IPS-18c (cell line): ENCODE data around the gene DRD2.

ENCODE experiments used
- H3K4me3 ChIP-seq: 2 replicates; pipeline ENCODE4 v1.7.0; 2013; ENCODE audit warnings: low read depth, mild to moderate bottlenecking, low read length, moderate library complexity; ENCODE audit not compliant: insufficient read depth
- H3K9me3 ChIP-seq: one replicate; pipeline ENCODE4 v1.6.1; 2013; ENCODE audit warnings: mild to moderate bottlenecking, low read length, moderate library complexity; ENCODE audit not compliant: control insufficient read depth, insufficient read depth

DRD2 gene

GRCh38 chr11:113372309-113372708 is 102.9 kb downstream of the DRD2 start:
- Histone ChIP-seq H3K4me3 (no peak overlapping the region), H3K9me3 (no peaks in the 10 kb centered on the region)

GRCh38 chr11:113370634-113371033 is 104.6 kb downstream of the DRD2 start:
- no peak overlapping the region for H3K4me3 ChIP-seq
- H3K9me3 ChIP-seq: no peaks in the 10 kb centered on the region

- no peak overlapping the region for H3K4me3 ChIP-seq
- no peaks in the 10 kb centered on the region for H3K9me3 ChIP-seq
Measured at GRCh38 chr11:113369411-113369810, 105.8 kb downstream of the DRD2 start.

GRCh38 chr11:113365895-113366294 is 109.3 kb downstream of the DRD2 start:
- H3K4me3 ChIP-seq: no peak overlapping the region
- no peaks in the 10 kb centered on the region for H3K9me3 ChIP-seq

GRCh38 chr11:113363996-113364641 is 111.1 kb downstream of the DRD2 start:
- no peaks in the 10 kb centered on the region for H3K9me3 ChIP-seq

GRCh38 chr11:113363406-113363805 is 111.8 kb downstream of the DRD2 start:
- Histone ChIP-seq H3K4me3 (no peak overlapping the region), H3K9me3 (no peaks in the 10 kb centered on the region)

More at GRCh38 chr11:113363996-113364641, 111.1 kb downstream of the DRD2 start:
- no peak overlapping the region for H3K4me3 ChIP-seq
